HG03039 (cell line): ENCODE data around the gene MED12L.
A peak's percentile ranks its signal among the peaks of the same experiment; 100 is the strongest.
"Not testable (repeated sequence)": the region's sequence is repeated elsewhere in the genome, so short reads cannot be mapped to it uniquely, and the experiment has no call there.

Experiments
- ATAC-seq: cut with Tn5 transposase; IDR thresholded peaks from one replicate; pipeline ENCODE4 v1.9.1; 2021; ENCODE audit warnings: mild to moderate bottlenecking, moderate library complexity; ENCODE audit not compliant: unreplicated experiment

MED12L gene

GRCh38 chr3:151206201-151206600 is 120.7 kb downstream of the MED12L start:
- no peak for ATAC-seq

GRCh38 chr3:151209654-151210053 is 124.2 kb downstream of the MED12L start:
- no peak for ATAC-seq

DNA sequence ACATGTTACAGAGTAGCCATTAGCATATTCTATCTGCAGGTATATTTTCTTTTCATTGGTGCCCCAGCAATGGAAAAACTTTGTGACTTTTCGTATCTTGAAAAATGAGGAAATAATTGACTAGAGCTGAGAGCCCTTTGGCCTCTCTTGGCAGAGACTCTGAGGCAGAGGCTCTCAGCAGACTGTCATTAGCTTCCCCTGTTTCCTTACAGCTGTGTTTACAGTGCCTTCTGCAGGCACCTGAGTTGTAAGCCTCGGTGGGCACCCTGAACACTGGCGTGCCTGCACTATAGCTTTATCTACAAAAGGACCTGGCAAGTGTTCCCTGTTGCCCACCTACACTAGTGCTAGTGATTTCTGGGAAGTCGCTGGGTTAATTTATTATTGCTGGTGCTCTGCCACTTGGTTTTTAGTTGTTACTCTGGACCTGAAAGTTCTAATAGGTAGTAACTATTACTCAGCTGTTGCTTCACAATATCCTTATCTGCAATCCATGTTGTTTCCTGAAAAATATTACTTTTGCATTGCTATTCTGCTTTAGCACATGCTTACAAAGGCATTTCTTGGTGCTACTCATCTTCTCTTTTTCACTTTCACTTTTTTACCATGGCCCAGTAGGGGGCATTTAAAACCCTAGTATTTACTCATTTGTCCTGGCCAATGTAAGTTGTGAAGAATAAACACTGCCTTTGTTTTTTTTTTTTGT is 125.4 kb downstream of the MED12L start:
- ATAC-seq, result no peak

- ATAC-seq, result no peak
Observed at GRCh38 chr3:151213151-151213550, 127.7 kb downstream of the MED12L start.

DNA sequence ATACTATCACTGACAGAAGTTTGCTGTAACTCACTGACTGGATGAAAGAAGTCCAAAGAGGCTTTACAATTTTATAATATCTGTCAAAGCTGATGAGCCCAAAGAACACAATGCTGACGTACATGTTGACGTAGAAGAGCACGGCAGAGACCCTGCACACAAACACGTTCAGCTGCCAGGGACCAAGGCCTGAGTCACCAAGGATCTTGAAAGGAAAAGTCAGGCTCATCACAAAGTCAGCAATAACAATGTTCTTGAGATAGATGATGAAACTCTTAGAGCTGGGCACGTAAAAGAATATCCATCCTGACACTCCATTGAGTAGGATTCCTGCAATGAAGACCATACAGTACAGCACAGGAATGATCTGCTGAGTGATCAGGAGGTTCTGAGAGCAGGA is 128.4 kb downstream of the MED12L start:
- no peak for ATAC-seq

- ATAC-seq, result no peak
Observed at GRCh38 chr3:151214459-151214858, 129.0 kb downstream of the MED12L start.

GRCh38 chr3:151216641-151217607 is 131.5 kb downstream of the MED12L start:
- ATAC-seq, result no peak

DNA sequence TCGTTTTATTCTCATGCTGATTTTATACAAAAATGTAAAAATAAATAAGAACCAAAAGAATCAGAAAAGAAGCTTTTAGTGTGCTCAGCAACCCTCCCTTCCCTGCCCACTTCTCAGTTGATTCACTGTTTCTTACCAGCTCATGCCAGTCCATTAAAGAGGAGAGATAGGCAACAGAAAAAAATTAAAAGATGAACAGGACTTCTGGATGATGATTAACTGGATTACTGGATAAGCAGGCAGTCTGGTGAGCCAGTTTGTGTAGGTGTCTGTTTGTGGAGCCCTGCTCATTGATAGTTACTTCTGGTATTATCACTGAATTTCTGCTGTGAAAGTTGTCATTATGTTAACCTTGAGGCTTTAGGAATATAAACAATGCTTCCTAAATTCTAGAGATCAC is 132.7 kb downstream of the MED12L start:
- ATAC-seq, result no peak

DNA sequence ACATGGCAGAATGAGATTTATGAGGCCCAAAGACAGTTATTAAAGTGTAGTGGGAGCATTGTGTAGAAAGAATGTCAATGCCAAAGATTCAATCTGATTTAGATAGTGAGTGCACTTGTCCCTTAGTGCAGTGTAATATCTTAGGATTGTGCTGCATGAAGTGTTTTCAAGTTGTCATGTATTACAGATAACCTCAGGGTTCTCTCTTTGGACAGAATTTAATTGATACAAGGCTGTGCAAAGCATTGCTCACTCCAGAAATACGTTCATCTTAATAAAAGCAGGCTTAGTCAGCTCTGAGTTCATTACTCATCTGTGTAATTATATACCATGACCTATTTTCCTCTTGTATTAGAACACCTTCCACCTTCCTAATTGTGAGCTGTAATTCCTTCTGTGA is 133.6 kb downstream of the MED12L start:
- no peak for ATAC-seq

- no peak for ATAC-seq
Observed at GRCh38 chr3:151224268-151224866, 138.9 kb downstream of the MED12L start.

GRCh38 chr3:151225040-151225975 is 139.8 kb downstream of the MED12L start:
- ATAC-seq, result no peak

DNA sequence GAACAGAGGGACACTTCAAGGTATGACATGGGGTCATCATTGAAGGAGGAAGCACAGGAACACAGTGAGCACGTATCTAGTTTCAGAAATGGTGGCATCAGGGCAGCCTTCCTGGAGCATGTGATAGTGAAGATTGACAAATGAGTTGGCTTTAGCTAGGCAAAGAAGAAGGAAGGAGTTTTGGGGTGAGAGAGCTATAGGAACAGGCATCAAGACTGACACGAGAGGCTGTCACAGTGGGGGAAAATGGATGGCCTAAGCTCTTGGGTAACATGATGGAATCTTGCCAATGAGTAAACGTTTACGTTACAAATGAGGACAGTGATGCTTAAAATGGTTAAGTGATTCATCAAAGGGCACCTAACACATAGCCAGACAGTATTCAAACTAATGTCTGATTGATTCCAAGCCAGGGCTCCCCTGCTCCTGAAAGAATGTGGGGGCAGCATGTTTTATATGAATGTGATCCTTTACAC is 140.7 kb downstream of the MED12L start:
- ATAC-seq, result no peak

- no peak for ATAC-seq
Observed at GRCh38 chr3:151226825-151227224, 141.4 kb downstream of the MED12L start.

DNA sequence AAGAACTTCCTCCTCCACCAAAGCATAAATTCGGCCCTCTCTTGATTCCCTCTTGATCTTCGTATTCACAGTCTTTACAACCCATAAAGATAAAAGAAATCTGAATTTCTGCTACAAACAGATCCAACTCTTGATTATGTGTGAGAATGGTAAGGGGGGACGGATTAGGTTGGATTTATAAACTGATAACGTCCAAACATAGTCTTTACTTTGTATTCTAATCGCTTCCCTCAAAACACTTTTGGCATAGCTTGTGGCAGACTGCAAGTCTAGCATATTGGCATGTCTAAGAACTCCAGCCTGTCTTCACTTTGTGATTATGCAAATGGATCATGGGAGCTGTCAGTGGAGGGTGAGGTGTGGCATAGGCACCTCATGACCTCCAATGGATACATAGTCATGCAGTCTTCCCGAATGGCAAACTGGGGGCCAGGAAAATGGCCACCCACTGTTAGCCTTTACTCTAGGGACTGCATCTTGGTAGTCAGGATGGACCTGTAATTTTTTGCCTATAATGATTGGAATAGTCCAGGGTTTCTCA is 141.9 kb downstream of the MED12L start:
- peak; percentile 16 for ATAC-seq

- peak; percentile 90 for ATAC-seq
Observed at GRCh38 chr3:151227807-151228665, 142.6 kb downstream of the MED12L start.

DNA sequence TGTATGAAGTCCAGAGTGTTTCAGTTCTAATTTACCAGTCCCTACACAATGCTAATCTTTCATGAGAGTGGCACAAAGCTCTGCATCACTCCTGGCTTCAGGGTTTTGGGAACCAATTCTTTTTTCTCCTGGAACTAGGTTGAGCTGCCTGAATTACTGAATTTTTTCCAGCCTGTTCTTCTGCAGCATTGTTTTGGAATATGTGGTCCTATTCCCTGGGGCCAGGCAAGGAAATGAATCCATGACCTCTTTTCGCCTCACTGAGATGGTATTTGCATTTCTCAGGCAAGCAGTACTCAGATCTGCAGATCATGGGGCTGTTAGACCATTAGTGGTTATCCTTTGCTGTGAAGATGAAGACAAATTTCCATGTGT is 143.2 kb downstream of the MED12L start:
- no peak for ATAC-seq

DNA sequence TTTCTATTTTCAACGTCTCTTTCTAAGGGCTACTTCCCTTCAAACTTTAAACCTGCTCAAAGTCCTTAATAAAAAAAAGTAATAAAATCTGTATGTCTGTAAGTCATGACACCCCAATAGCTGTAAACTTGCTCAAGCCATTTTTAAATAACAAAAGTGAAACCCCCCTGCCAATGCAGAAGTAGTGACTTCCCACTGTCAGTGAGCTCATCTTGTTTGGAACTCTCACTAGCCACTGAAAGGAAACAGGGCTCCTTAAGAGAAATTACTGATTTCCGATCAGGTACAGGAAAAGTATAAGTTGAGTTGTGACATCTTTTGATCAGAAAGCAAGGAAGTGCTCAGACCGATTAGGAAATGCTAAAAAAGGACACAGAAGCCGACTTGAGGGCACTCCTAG is 145.2 kb downstream of the MED12L start:
- no peak for ATAC-seq

DNA sequence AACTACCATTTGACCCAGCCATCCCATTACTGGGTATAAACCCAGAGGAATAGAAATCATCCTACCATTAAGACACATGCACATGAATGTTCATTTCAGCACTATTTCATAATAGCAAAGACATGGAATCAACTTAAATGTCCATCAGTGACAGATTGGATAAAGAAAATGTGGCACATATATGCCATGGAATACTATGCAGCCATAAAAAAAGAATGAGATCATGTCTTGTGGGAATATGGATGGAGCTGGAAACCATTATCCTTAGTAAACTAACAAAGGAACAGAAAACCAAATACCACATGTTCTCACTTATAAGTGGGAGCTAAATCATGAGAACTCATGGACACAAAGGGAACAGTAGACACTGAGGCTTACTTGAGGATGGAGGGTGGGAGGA is 146.9 kb downstream of the MED12L start:
- not testable (repeated sequence) for ATAC-seq

DNA sequence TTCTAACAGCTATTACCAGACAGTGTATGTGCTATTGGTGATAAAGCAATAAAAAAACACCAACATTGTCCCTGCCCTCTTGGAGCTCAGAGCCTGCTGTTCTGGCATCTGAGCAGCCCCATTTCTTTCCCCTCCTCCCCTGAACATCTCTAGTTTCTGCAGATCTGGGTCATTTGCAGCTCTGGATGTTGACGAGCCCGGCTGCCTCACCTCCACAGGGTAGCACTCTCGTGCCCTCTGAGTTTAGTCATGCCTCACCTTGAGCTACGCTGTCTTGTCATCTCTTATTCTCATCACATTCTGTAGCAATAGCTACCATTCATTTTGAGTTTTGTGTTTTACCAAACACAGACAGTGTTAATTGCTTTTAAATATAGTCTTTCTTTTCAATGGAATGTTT is 147.5 kb downstream of the MED12L start:
- no peak for ATAC-seq
